Measurements from ENCODE around the gene SERP2.
A peak's percentile ranks its signal among the peaks of the same experiment; 100 is the strongest.

The SERP2 gene

DNA sequence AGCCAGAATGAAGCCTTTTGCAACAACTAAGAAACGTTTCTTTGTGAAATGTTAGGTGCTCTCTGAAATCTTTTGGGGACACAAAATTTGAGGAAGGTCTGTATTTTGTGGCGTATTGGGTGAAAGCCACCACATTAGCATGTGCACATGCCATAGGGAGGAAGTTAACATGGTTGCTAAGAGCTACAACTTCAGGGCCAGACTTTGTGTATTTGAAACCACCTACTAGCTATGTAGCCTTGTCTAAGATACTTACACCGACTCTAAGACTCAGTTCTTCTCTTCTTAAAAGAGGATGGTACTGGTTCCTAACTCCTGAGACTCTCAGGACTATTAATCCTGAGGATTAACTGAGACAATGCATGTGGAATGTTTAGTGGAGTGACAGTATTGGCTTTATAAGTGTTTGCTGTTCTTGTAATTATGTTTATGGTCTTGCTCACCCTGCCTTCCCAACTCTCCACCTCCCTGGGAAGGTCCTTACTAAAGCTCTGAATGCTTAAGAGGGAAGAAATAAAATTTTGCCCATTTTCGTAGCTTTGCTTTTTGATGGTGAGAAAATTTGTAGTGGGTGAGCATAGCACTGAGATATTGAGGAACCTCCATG, 15.5 kb downstream of the SERP2 start:
- DNase-seq = no peak

DNA sequence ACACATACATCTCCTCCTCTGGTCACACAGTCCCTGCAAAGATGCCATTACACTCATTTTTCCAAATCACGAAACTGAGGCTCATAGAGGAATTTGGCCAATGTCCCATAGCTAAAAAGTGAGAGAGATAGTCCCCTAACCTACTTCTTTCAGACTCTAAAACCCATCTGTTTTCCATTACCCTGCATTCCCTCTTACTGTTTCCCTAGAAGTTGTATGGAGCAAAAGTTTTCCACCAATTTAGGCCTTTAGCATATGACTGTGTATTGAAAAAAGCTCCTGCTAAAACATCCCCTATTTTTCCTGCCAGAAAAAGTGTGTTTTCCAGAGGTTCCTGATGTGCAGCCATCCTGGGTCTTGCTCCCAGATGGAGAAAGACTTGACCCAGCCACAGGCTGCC, 16.3 kb downstream of the SERP2 start:
- no peak for DNase-seq

GRCh38 chr13:44393391-44393790, 19.8 kb downstream of the SERP2 start:
- no peak for DNase-seq

GRCh38 chr13:44394658-44395057, 21.0 kb downstream of the SERP2 start:
- no peak for DNase-seq

GRCh38 chr13:44395976-44396694, 22.5 kb downstream of the SERP2 start:
- DNase-seq = no peak

- DNase-seq = no peak
Observed at GRCh38 chr13:44396701-44397580, 23.3 kb downstream of the SERP2 start.

DNA sequence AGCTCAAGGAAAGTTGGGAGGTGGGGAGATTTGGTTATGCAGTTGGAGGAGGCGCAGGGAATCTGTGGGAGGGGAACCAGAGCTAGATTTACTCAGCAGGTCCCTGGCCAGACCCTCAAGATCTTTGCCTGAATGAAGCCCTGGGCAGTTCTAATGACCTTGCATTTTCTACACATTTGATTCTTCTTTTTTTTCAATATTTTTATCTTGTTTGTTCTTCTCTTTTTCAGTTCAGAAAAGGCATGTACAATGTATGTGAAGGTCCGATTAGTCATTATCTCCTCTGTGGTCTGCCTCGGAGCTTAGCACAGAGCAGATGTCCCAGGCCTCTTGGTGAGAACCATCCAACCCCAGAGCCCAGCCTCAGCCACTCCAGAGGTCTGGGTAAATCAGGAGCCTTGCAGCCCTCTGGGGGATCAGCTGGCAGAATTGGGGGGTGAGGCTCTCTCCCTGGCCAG, 24.2 kb downstream of the SERP2 start:
- DNase-seq = no peak

GRCh38 chr13:44398606-44399005, 25.0 kb downstream of the SERP2 start:
- no peak for DNase-seq

DNA sequence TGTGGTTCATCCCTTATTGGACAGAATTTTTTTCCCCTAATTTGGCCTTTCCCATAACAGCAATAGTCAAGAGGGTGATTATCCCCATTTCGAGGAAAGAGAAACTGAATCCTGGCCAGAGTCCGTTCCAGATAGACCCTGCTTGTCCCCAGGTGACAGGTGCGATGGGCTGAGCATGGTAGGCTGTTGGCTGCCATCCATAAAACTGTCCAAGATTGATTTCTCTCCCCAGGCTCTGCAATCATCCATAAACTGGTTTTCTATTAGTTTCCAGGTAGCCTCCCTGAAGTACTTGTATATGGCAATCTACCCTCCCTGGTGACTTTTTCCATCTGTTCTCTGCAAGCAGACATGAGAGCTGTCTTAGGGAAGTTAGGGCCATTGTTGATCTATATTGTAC, 25.4 kb downstream of the SERP2 start:
- peak; percentile 34 to 83 (median 73) for DNase-seq

DNA sequence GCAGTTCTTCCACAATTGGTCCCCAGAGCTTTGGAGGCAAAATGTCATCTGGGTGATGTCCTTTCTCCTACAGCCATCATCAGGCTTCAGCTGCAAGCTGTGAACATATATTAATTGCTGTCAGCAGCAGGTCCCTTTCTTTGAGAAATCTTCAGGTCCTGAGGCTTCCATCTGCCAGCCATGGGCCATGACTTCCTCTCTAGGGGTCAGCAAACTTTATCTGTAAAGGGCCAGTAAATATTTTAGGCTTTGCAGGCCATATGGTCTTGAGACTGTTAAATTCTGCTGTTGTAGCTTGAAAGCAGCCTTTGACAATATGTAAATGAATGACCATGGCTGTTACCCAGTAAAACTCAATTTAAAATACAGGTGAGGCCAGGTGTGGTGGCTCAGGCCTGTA, 27.1 kb downstream of the SERP2 start:
- DNase-seq = no peak

DNA sequence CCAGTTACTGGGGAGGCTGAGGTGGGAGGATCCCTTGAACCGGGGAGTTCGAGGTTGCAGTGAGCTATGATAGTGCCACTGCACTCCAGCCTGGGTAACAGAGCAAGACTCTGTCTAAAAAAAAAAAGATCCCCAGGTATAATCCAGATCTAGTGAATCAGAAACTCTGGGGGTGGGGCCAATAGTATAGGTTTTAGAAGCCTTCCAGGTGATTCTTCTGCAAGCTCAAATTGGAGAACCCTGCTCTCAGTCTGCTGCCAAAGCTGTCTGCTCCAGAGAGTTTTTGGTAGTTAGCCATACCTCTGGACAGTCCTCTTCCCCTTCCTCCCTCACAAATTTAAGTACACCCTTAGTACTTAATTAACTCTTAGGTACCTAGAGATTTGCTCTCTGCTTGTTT, 28.0 kb downstream of the SERP2 start:
- no peak for DNase-seq

- peak in 2 of 3 experiments; percentile 8 to 81 for DNase-seq
Observed at GRCh38 chr13:44402899-44403445, 29.3 kb downstream of the SERP2 start.

DNA sequence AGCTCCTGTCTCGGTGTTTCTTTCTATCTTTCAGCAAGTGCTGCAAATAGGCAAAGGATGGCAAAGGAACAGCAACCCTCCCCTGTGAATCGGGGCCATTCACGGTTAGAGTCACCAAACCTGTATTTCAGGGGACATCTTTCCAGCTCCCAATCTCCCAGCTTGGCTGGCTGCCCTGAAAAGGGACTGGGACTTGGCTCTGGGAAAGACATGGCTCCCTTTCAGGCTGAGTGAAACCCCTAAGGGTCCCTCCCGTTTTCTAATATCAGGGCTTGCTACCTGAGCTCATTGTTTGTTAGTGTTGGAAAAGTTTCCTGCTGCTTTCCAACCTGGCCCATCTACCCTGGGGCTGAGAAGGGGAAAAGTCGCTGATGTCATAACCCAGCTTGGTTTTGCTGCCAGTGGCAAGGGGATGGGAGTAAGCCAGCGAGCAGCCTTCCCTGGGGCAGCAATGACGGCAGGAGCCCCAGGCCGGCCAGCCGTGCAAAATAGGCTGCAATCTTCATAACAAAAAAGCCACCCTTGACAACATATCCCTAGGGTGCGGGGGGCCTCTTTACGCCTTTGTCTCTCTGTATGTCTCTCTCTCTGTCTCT, 29.9 kb downstream of the SERP2 start:
- peak in 2 of 3 experiments; percentile 29 to 41 for DNase-seq

DNA sequence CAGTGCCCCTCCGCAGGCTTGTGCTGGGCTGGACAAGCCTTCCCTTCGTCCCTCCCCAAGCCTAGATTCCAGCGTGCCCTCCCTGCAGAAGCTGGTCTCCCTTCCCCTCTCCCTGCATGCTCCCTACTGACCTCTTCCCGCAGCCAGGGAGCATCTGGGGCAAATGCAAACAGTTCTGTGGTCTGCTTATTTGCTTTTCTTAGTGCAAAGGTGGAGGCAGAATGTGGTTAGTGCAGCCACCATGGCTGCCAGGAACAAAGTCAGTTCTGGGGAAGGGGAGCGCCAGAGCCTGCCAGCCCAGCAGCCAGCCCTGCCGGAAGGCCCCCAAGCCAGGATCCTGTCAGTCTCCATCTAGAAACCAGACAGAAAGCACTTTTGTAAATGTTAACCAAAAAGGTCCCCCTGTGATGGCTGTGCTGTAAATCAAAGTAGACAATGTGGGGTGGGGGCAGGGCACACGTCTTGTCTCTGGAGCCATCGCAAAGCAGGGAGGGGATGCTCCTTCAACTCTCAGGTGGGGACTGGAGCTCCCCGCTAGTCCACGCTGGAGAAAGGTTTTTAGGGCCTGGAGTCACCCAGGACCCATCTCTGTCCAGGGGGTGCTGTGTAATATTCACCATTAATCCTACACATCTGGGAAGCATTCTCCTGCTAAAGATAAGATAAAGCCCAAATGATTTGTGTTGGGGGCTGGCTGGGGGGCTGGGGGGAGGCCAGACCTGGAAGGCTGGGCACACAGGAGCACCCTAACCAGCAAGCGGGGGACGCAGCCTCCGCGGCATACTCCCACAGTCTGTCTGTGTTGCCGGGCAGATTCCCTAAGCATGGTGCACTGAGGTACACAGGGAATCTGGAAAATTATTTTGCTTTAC, 30.9 kb downstream of the SERP2 start:
- peak in 2 of 3 experiments; percentile 14 to 64 for DNase-seq

DNA sequence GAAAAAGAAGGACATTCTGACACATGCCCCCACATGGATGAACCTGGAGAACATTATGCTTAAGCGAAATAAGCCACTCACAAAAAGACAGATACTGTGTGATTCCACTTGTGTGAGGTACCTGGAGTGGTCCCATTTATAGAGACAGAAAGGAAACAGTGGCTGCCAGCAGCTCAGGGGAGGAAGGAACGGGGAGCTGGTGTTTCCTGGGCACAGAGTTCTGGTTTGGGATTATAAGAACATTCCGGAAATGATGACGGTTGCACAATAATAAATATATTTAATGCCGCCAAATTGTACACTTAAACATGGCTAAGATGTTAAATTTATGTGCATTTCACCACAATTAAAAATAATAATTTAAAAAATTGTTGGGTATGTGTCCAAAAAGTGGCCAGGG, 33.0 kb downstream of the SERP2 start:
- no peak for DNase-seq

DNA sequence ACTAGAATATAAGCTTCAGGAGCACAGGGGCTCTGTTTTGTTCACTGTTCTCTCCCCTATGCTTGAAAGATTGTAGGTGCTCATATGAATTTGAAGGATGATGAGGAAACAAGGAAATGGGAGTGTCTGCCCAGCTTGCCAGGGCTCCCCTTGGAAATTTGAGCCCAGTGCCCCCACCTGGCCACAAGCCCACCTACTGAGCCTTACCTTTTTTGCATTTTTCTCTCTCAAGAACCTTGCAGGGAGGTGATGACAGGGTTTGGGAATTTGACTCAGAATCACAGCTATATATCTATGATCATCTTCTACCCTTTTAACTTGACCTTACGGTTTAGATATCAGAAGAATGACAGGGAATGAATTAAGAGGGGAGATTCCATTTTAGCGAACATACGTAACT, 33.8 kb downstream of the SERP2 start:
- no peak for DNase-seq

DNA sequence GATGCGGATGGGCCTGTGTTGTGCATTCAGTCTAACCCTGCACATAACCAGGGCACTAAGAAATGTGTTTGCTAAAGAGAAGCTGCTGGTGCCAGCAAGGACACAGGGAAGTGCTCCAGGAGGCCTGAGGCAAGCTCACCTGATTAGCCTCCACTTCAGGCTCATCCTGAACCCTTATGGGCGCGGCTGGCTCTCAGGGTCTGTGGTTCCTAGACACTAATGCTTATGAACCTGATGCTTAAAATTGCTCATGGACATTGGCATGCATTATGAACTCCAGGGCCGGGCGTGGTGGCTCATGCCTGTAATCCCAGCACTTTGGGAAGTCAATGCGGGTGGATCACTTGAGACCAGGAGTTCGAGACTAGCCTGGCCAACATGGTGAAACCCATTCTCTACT, 34.3 kb downstream of the SERP2 start:
- peak in 1 of 3 experiments; percentile 29 for DNase-seq

GRCh38 chr13:44409595-44409994, 36.0 kb downstream of the SERP2 start:
- DNase-seq = no peak

GRCh38 chr13:44410328-44410859, 36.8 kb downstream of the SERP2 start:
- no peak for DNase-seq

- no peak for DNase-seq
Observed at GRCh38 chr13:44411841-44412240, 38.2 kb downstream of the SERP2 start.

- no peak for DNase-seq
Observed at GRCh38 chr13:44412346-44412935, 38.8 kb downstream of the SERP2 start.
